Measurements from ENCODE around the gene CHCT1.

- TF ChIP-seq, protein P1, sequence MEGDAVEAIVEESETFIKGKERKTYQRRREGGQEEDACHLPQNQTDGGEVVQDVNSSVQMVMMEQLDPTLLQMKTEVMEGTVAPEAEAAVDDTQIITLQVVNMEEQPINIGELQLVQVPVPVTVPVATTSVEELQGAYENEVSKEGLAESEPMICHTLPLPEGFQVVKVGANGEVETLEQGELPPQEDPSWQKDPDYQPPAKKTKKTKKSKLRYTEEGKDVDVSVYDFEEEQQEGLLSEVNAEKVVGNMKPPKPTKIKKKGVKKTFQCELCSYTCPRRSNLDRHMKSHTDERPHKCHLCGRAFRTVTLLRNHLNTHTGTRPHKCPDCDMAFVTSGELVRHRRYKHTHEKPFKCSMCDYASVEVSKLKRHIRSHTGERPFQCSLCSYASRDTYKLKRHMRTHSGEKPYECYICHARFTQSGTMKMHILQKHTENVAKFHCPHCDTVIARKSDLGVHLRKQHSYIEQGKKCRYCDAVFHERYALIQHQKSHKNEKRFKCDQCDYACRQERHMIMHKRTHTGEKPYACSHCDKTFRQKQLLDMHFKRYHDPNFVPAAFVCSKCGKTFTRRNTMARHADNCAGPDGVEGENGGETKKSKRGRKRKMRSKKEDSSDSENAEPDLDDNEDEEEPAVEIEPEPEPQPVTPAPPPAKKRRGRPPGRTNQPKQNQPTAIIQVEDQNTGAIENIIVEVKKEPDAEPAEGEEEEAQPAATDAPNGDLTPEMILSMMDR (conservative IDR thresholded peaks at IDR 0.05 in 1 of 2, IDR thresholded peaks at IDR 0.05 in 1 of 2; ENCODE audit: low read depth in 1 of 2, low read length in 2 of 2): no peak
- no peak for TF ChIP-seq EZH2 (IDR thresholded peaks at IDR 0.05; ENCODE audit: low read length, missing control alignments)
Measured at GRCh38 chr17:60390925-60391470, 31.3 kb upstream of the CHCT1 start.

Data from fibroblast of lung (primary cell).